ENCODE results near the gene CNNM3.
A peak's percentile ranks its signal among the peaks of the same experiment; 100 is the strongest.

The CNNM3 gene

GRCh38 chr2:96816127-96816835 lies at the start of gene CNNM3:
CNNM3 (plus strand) TSS chr2:96816268; CDS start chr2:96816278, 10 bp downstream.
- TF ChIP-seq, protein P1, sequence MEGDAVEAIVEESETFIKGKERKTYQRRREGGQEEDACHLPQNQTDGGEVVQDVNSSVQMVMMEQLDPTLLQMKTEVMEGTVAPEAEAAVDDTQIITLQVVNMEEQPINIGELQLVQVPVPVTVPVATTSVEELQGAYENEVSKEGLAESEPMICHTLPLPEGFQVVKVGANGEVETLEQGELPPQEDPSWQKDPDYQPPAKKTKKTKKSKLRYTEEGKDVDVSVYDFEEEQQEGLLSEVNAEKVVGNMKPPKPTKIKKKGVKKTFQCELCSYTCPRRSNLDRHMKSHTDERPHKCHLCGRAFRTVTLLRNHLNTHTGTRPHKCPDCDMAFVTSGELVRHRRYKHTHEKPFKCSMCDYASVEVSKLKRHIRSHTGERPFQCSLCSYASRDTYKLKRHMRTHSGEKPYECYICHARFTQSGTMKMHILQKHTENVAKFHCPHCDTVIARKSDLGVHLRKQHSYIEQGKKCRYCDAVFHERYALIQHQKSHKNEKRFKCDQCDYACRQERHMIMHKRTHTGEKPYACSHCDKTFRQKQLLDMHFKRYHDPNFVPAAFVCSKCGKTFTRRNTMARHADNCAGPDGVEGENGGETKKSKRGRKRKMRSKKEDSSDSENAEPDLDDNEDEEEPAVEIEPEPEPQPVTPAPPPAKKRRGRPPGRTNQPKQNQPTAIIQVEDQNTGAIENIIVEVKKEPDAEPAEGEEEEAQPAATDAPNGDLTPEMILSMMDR (IDR thresholded peaks at IDR 0.05) = peak; percentile 60
- TF ChIP-seq ZFX (IDR thresholded peaks at IDR 0.05; ENCODE audit: borderline replicate concordance) = no peak
- H3K27ac ChIP-seq = peak within 1 kb of the TSS; percentile 95

DNA sequence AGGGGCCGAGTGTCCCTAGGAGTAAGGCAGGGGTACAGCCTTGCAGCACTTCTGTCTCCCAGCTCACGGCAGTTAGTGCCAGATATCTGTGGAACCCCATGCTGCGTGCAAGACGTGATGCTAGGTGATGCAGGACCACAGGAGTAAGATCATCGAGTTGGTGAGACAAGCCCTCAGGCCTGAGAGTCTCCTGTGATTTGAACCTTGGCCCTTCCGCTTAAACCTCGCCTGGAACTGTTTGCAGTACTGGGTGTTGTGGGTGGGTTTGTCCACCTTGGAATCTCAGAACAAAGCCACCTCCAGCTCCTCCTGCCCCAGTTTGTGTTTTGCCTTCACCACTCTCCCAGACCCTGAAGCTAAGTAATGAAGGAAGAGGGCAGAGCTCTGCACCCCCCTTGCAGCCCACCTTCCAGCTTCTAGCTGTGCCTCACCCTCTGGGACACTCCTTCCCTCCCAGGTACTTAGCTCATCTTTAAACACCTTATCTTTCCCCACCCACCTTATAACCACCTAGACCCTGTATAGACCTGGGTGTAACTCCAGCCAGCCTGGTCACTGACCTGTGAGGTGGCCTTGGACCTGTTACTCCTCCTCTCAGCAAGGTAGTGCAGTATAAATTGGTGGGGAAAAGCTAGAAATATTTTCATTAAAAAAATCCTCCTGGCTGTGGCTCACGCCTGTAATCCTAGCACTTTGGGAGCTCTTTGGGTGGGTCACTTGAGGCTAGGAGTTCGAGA lies 48.8 kb upstream of the CNNM3 start:
- TF ChIP-seq, protein P1 (IDR thresholded peaks at IDR 0.05) = no peak
- no peak for TF ChIP-seq ZFX (IDR thresholded peaks at IDR 0.05; ENCODE audit: borderline replicate concordance)

GRCh38 chr2:96768083-96768561 lies 47.9 kb upstream of the CNNM3 start:
- TF ChIP-seq ZFX (IDR thresholded peaks at IDR 0.05; ENCODE audit: borderline replicate concordance) = no peak
- TF ChIP-seq, protein P1 (IDR thresholded peaks at IDR 0.05) = no peak
- H3K27ac ChIP-seq = no peak overlapping the region

More for the DNA sequence above, 48.8 kb upstream of the CNNM3 start:
- H3K27ac ChIP-seq = no peak overlapping the region

DNA sequence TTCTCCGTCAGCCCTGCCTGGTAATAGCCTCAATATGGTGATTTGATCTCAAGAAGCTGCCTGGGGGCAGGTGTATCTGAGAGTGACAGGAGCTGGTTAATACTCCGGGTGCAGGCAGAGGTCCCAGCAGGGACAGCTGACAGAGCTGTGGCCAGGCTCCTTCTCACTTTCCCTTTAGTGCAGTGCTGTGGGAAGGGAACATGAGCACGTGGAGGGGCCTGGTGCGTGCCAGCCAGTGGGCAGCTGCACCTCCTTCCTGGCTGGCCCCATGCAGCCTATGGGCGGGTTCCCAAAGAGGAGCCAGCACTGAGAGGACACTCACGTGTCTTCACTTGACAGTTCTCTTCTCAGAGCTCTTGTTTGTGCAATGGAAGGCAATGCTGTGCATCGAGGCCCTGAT lies 46.3 kb upstream of the CNNM3 start:
- TF ChIP-seq, protein P1 (IDR thresholded peaks at IDR 0.05) = no peak
- TF ChIP-seq ZFX (IDR thresholded peaks at IDR 0.05; ENCODE audit: borderline replicate concordance) = no peak
- H3K27ac ChIP-seq = 0 out of 2 replicates have a peak overlapping the region, but pooled peaks have one; percentile 4

DNA sequence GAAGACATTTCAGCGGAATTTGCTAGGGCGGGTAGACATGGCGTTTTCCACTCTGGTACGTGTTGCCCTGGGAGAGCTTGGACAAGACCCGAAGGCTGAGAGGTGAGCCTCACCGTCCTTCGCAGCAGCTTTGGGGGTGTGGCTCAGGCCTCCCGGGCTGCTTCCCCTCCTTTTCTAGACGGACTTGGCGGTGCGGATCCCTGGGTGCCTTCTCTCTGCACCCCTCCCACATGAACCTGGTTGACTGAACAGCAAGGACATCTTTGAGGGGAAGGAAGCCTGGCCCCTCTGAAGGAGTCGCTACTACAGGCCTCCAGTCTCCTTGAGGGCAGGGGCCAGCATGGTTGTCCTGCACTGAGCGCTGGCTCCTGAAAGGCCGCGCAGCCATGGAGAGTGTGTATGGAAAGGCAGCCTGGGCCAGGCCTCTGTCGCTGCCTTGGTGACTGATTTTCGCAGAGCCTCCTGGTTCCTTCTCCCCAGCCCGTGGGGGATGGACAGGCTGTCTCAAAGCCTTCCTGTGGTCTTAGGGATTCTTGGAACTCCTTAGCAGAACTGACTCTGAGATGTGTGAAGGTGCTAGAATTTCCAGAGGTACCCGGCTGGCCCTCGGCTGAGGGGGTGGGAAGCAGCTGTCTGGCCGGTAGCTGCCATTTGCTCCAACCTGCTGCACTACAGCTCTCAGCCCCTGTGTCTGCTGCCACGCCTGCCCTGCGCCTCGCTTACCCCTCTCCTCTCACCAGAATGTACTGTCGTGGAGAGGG lies 45.4 kb upstream of the CNNM3 start:
- 0 out of 2 replicates have a peak overlapping the region, but pooled peaks have one; percentile 4 for H3K27ac ChIP-seq
- TF ChIP-seq, protein P1 (IDR thresholded peaks at IDR 0.05) = no peak
- TF ChIP-seq ZFX (IDR thresholded peaks at IDR 0.05; ENCODE audit: borderline replicate concordance) = no peak

GRCh38 chr2:96771796-96772618 lies 44.1 kb upstream of the CNNM3 start:
- H3K27ac ChIP-seq = peak overlapping the region; percentile 54
- no peak for TF ChIP-seq ZFX (IDR thresholded peaks at IDR 0.05; ENCODE audit: borderline replicate concordance)
- TF ChIP-seq, protein P1 (IDR thresholded peaks at IDR 0.05) = 0 out of 2 replicates have a peak, but pooled peaks have one; percentile 14
